Kidney tubule cell (primary cell): Measurements from ENCODE around the gene BIRC7.

ENCODE experiments used
- DNase-seq: peaks from one replicate; pipeline ENCODE4 v3.0.0-alpha.2; 2018; ENCODE audit warnings: low spot score

BIRC7 gene

GRCh38 chr20:63248835-63249591 lies 13.3 kb downstream of the BIRC7 start:
- DNase-seq: peak; percentile 89

GRCh38 chr20:63249891-63250290 lies 14.2 kb downstream of the BIRC7 start:
- DNase-seq: no peak

- DNase-seq: peak; percentile 49
Measured at GRCh38 chr20:63251350-63251749, 15.6 kb downstream of the BIRC7 start.

GRCh38 chr20:63252284-63252711 lies 16.6 kb downstream of the BIRC7 start:
- DNase-seq: no peak

DNA sequence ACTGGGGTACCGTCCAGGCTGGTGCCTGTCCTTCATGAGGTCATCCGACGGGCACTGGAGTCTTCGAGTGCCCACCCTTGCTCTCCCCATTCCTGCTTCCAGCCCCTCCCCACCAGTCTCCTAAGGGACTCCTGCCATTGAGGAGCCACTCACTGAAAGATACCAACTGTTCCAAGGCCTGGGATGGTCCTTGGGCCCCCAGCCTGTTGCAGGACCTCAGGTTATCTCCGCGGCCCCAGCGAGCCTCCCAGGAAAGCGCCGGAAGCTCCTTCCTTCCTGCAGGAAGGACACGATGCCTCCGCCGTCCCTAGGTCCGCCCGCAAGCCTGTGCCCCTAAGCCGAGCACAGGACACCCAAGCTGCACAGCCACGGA lies 17.3 kb downstream of the BIRC7 start:
- DNase-seq: no peak

DNA sequence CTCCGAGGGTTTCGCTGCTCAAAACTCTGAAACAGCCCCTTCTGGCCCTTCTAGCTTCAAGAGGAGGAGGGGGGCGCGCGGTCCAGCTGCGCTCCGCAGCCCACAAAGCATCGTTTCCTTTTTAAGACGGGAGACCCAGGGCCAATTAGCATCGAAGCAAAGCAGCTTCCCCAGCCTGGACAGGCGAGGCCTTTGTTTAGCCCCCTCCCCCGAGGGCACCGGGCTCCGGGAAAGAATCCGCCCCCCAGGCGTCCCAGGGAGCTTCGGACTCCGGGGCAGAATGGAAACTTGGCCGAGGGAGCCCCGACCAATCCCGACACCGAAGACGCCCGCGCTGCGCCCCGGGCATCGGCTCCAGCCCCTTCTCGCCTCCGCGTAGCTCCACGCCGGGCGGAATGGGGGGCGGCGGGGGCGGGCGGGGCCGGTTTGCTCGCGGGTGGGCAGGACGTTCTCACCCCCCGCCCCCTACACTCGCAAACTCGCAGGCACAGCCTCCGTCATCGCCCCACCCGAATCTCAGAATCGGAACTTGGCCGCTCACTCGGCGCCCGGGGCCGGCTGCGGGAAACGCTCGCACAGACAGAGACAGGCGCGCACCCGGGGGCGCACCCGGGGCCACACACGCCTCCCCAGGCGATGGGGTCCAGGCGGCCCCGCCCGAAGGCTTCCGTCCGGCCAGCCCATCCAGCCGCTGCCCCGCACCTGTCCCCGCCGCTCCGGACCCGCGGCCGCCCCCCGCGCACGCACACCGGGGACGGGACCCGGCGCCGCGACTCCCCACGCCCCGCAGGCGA lies 17.9 kb downstream of the BIRC7 start:
- no peak for DNase-seq

DNA sequence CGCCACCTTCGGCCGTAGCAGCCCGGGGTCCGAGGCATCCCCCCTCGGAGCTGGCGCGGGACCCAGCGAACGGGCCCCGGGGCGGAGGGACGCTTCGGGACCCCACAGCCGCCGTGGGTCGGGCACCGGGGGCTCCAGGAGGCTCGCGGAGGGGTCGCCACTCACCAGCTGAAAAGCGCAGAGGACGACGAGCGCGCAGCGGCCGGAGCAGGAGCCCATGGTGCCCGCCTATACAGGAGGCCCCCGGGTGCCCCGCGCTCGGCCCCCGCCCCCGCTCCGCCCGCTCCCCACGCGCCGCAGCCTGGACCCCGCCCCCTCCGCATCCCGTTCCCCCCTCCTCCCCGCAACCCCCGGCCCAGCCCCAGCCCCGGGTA lies 18.5 kb downstream of the BIRC7 start, which contains the start of gene NKAIN4:
Gene NKAIN4, minus strand, starts transcription at position 232 of the 374 bp plus-strand sequence. Its CDS starts 13 bp downstream, at position 219.
- no peak for DNase-seq

DNA sequence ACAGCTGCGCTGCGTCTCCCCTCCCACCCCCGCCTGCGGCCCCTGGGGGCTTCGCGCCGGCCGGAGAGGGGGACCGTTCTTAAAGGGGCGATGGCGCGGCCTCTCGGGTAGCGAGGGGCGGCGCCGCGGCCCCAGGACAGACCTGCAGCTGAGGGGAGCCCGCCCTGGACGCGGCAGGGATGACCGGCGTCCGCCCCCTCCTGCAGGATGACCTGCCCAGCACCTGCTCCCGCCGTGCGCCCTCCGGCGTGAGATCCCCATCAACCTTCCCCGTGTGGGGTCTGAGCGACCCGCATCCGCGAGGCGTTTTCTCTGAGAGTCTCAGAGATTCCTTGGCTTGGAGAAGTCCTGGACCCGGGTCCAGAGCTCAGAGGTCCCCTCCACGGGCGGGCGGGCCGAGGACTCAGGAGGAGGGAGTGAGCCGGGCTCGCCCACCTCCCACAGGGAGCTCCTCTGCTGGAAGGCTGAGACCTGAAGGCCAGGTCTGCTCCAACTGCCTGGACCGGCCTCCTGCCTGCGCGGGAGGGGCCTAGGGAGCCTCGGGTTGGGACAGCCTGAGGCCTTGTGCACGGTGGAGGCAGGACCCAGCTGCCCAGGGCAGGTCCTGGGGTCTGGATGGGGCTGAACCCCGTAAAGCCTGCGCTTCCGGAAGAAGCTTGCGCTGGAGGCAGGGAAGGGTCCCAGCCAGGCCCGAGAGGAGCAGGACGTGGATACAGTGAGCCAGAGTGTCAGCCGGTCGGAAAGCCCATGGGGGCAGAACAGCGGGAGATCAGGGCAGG lies 19.1 kb downstream of the BIRC7 start:
- DNase-seq: no peak

DNA sequence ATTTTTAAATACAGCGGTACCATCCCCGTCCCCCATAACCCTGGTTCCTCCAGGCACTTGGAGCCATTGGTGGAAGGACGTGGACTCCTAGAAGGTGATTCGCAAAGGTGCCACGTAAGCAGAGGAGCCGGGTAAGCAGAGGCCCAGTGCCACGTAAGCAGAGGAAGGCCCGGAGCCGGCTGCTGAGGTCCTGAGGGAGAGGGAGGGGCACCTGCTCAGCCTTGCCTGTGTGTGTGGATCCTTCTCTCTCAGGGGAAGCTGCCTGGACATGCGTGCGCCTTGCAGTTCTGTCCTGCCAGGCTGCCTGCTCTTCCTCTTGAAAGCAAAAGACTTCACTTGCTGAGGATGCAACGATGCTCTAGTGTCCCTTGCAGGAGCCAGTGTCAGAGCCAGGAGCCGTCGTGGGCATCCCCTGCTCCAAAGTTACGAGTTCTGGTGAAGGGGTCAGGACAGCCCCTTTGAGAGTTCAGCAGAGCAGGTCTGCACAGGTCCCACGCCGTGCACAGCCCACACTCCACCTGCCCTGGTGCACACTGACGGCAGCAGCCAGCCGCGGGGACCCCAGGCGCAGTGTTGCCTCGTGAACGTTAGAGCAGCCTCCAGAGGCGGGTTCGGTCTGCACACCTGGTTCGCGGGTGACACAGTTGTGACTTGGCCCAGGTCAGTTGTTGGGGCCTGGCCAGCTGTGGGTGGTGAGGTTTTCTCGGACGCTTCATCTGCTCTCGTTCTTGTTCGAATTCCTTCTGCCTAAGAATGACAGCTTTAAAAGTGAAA lies 20.4 kb downstream of the BIRC7 start:
- no peak for DNase-seq

DNA sequence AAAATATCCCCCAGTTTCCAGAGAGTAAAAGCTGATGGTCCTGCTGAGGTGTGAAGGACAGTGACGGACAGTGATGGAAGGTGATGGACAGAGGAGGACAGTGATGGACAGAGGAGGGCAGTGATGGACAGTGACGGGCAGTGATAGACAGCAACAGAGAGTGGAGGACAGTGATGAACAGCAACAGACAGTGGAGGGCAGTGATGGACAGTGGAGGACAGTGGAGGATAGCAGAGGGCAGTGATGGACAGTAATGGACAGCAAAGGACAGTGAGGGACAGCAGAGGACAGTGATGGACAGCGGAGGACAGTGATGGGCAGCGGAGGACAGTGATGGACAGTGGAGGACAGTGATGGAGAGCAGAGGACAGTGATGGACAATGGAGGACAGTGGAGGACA lies 21.2 kb downstream of the BIRC7 start:
- no peak for DNase-seq

DNA sequence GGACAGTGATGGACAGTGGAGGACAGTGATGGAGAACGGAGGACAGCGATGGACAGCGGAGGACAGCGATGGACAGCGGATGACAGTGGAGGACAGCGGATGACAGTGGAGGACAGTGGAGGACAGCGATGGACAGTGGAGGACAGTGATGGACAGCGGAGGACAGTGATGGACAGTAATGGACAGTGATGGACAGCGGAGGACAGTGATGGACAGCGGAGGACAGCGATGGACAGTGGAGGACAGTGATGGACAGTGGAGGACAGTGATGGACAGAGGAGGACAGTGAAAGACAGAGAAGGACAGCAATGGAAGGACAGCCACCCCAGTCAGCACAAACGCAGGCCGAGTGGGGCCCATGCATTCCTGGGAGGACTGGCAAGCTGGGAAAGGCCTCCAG lies 21.9 kb downstream of the BIRC7 start:
- DNase-seq: no peak

DNA sequence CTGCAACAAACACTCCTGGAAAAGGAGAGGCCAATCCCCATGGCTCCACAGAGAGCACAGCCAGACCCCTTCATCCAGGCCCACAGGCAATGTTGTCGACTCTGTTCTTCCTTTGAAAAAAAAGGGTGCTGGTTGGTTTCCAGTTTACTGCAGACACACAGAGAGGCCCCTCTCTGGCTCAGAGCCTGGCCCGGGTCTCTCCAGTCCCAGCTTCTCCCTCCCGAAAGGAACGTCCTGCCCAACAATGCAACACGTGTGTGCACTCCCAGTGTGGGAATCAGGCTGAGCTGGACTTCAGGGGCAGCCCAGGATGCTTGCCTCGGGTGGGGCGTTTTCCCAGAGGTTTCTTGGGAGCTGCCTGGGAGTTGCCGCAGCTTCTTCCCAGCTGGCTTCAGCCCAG lies 23.1 kb downstream of the BIRC7 start:
- DNase-seq: no peak

DNA sequence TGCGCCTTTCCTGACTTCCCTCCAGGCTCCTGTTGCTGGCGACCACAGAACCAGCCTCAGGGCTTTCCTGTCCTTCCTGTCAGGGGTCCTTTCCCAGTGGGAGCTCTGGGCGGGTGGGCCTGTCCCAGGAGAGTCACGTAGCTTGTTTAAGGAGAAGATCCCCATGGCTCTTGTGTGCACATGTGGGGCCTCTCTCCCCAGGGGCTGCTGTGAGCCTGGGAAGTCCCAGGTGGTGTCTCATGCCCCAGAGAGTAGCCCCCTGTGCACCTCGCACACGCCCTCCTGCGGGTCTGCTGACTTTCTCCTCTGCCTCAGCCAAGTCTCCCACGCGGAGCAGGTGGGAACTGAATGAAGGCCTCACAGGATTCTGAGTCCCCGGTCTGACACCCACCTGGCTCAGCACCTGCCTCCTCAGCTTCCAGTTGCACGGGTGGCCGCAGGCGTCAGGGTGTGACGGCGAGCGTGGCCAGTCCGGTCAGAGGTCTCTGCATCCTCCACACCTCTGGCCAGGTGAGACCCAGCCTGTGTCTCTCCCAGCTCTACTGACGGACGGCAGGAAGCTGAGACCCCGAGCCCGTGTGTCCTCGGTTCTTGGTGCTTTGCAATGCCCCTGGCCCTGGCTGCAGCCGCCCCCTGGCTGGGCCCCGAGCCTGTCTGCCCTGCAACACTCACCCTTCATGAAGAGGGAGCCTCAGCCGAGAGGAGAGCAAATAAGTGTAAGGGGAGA lies 24.2 kb downstream of the BIRC7 start:
- DNase-seq: no peak

- no peak for DNase-seq
Measured at GRCh38 chr20:63260521-63260920, 24.8 kb downstream of the BIRC7 start.

DNA sequence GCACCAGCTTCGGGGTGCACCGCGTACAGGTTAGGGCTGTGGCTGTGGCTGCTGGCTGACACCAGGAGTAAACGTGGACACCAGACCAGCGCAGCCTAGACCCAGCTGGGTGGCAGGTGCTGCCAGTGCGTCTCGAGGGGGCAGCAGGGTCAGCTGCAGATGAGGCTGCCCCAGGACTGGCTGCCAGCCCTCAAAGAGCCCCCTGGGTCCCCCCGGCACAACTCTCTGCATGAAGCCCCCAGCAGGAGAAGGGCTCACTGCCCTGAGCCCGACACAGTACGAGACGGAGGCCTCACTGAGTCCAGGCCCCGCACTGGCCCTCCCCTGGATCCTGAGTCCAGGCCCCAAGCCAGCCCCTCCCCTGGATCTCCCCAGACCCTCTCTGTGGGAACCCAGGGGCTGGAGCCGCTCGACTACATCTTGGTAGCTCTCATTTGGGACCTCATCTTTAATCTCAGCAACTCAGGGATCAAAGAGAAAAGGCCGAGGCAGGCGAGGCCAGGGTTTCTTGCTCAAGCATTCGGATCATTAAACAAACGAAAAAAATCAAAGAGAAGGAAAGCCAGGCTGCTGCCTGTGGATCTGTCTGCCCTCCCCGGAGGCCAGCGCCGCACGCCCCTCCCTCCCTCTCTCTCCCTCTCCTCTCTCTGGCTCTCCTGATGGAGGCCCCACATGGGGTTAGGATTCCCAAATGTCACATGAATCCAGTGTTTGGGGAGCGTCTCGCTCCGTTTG lies 25.5 kb downstream of the BIRC7 start:
- no peak for DNase-seq

GRCh38 chr20:63261795-63262528 lies 26.3 kb downstream of the BIRC7 start:
- DNase-seq: no peak

DNA sequence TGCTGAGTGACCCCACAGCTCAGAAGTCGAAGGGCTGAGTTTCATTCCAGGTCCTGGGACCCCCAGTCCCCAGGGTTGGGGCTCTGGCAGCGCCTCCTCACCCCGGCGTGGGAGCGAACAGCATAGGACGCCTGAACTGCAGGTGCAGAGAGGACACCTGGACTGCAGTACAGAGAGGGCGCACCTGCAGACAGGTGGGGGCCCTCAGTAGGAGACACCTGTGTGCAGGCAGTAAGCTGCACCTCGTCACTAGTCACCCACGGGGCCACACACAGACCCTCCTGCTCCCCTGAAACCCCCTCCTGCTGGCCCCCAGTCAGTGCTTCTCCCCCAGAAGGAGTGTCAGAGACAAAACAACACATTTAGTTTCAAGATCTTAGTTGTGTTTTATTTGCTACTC lies 27.1 kb downstream of the BIRC7 start:
- no peak for DNase-seq

- no peak for DNase-seq
Measured at GRCh38 chr20:63264000-63264399, 28.3 kb downstream of the BIRC7 start.

DNA sequence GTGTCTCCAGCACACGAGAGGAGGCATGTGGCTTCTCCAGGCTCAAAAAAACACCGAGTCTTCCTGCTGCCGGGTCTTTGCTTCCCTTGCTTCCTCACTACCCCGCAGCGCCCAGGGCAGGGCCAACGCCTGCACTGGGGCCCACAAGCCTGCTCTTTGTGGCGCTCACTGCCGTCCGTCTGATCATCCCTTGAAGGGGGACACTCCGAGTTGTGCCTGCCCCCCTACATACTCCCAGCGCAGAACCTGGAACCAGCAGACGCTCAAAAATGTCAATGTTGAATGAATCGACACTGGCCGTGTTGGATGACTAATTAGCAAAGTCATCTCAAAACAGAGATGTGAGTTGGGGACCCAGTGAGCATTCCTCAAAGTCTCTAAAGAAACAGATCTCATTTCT lies 28.8 kb downstream of the BIRC7 start:
- DNase-seq: peak; percentile 71
